Activated T-helper 1 cell treated with anti-CD3 and anti-CD28 coated beads, Interleukin-12 subunit alpha, Interleukin-12 subunit beta, Interleukin-2, Interleukin-4 antibody, amounts not matched to agents 30 ng/mL and 10 ng/mL and 1 ng/mL, durations not matched to agents 14 hours and 24 hours and 36 hours (primary cell): Measurements from ENCODE around the gene MCM5. TPM values are rescaled to one million over a fixed set of nuclear protein-coding genes. Genes with fewer than 3 reads are reported as not detected.

Source experiments
- DNase-seq: peaks from one replicate; pipeline ENCODE4 v3.0.0; 2021; ENCODE audit warnings: low spot score
- H3K27ac Mint-ChIP-seq: one replicate; pipeline ENCODE4 v1.8.0; 2021; ENCODE audit warnings: mild to moderate bottlenecking, mixed read lengths
- H3K27me3 Mint-ChIP-seq: one replicate; pipeline ENCODE4 v1.8.0; 2022; ENCODE audit warnings: mild to moderate bottlenecking, moderate library complexity, mixed read lengths; ENCODE audit not compliant: insufficient read depth
- H3K36me3 Mint-ChIP-seq: one replicate; pipeline ENCODE4 v1.8.0; 2021; ENCODE audit warnings: low read depth, mixed read lengths
- H3K4me1 Mint-ChIP-seq: one replicate; pipeline ENCODE4 v1.8.0; 2021; ENCODE audit warnings: low read depth, mixed read lengths
- H3K4me3 Mint-ChIP-seq: one replicate; pipeline ENCODE4 v1.8.0; 2021; ENCODE audit warnings: mild to moderate bottlenecking, moderate library complexity, mixed read lengths
- H3K9me3 Mint-ChIP-seq: one replicate; pipeline ENCODE4 v1.8.0; 2021; ENCODE audit warnings: mixed read lengths
- intact Hi-C: fragments of 100-400 bp; cut with micrococcal nuclease; formaldehyde crosslinking; loops from one replicate; pipeline ENCODE4 v1.15.1; 2024
- total RNA-seq: library from RNA; stranded (reverse); gene quantifications from 2 replicates; pipeline ENCODE4 v1.2.3, GENCODE V29; 2022

Gene MCM5
- total RNA-seq, 1 donor from 2014 or later, result 307 TPM

DNA sequence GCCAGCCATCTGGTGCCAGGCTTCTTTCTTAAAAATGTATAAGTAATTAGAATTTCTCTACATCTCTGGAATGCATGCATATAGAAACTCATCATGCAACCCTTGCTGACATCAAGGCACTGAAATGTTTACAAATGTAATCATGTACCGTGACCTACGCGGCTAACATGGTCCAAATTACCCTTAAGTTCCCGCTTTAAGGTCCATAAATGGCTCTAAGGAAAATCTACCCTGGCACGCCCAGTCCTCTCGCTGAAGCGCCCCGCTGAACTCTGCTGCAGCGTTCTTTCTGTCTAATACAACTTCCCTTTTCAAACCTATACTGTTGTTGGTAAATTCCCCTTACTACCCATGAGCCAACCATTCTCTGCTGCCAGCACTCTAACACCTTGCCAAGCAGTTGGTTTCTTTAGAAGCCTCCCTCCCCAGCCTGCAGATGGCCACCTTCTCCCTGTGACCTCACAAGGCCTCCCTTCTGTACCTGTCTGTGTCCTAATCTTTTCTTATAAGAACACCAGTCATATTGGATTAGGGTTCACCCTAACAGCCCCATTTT is 32.5 kb upstream of the MCM5 start:
- no peaks in the 10 kb centered on the region for H3K36me3 Mint-ChIP-seq
- DNase-seq, result no peak
- peaks cover 10% of the 10 kb centered on the region for H3K4me1 Mint-ChIP-seq
- H3K27ac Mint-ChIP-seq, result no peak overlapping the region
- peaks cover 16% of the 10 kb centered on the region for H3K27me3 Mint-ChIP-seq
- no peak overlapping the region for H3K4me3 Mint-ChIP-seq
- intact Hi-C loops, result no loop called here
- H3K9me3 Mint-ChIP-seq, result no peaks in the 10 kb centered on the region

GRCh38 chr22:35368386-35368785 is 31.6 kb upstream of the MCM5 start:
- DNase-seq, result no peak
- H3K4me3 Mint-ChIP-seq, result no peak overlapping the region
- no peaks in the 10 kb centered on the region for H3K36me3 Mint-ChIP-seq
- H3K27ac Mint-ChIP-seq, result no peak overlapping the region
- peaks cover 10% of the 10 kb centered on the region for H3K4me1 Mint-ChIP-seq
- intact Hi-C loops, result no loop called here
- H3K9me3 Mint-ChIP-seq, result no peaks in the 10 kb centered on the region
- H3K27me3 Mint-ChIP-seq, result peaks cover 16% of the 10 kb centered on the region

GRCh38 chr22:35369996-35370395 is 29.9 kb upstream of the MCM5 start:
- Mint-ChIP-seq H3K27me3 (peaks cover 16% of the 10 kb centered on the region), H3K4me1 (peaks cover 10% of the 10 kb centered on the region), H3K36me3 (no peaks in the 10 kb centered on the region), H3K9me3 (no peaks in the 10 kb centered on the region), H3K27ac (no peak overlapping the region), H3K4me3 (no peak overlapping the region)
- no peak for DNase-seq
- intact Hi-C loops, result no loop called here

DNA sequence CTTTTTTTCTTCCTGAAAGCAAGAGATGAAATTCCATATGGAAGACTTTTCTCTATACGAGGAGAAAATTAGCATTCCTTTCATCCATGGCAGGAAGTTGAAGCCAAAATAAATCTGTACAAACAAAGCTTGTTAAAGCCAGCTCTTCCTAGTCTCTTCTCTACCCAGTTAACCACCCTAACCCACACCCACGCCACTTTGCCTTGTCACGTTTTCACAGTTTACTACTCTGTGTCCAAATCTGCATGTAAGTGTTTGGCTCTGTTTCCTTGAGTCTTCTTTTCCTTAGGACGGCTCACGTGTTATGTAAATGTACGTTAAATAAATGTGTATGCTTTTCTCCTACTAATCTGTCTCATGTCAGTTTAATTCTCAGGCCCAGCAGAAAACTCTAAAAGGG is 26.2 kb upstream of the MCM5 start:
- Mint-ChIP-seq H3K27me3 (peaks cover 13% of the 10 kb centered on the region), H3K4me1 (peaks cover 19% of the 10 kb centered on the region), H3K27ac (no peak overlapping the region), H3K9me3 (no peaks in the 10 kb centered on the region), H3K4me3 (no peak overlapping the region), H3K36me3 (peaks cover 1% of the 10 kb centered on the region)
- DNase-seq, result no peak
- intact Hi-C loops, result no loop called here

GRCh38 chr22:35375031-35375430 is 24.9 kb upstream of the MCM5 start:
- Mint-ChIP-seq H3K4me3 (no peak overlapping the region), H3K27ac (no peak overlapping the region), H3K27me3 (peaks cover 9% of the 10 kb centered on the region), H3K9me3 (no peaks in the 10 kb centered on the region), H3K4me1 (peaks cover 19% of the 10 kb centered on the region), H3K36me3 (peaks cover 1% of the 10 kb centered on the region)
- intact Hi-C loops, result no loop called here
- no peak for DNase-seq

GRCh38 chr22:35375526-35375925 is 24.4 kb upstream of the MCM5 start:
- peaks cover 1% of the 10 kb centered on the region for H3K36me3 Mint-ChIP-seq
- peaks cover 7% of the 10 kb centered on the region for H3K27me3 Mint-ChIP-seq
- no peak overlapping the region for H3K27ac Mint-ChIP-seq
- intact Hi-C loops, result no loop called here
- H3K4me1 Mint-ChIP-seq, result peaks cover 19% of the 10 kb centered on the region
- no peak for DNase-seq
- H3K9me3 Mint-ChIP-seq, result no peaks in the 10 kb centered on the region
- no peak overlapping the region for H3K4me3 Mint-ChIP-seq

- no peak overlapping the region for H3K4me3 Mint-ChIP-seq
- H3K9me3 Mint-ChIP-seq, result no peaks in the 10 kb centered on the region
- H3K36me3 Mint-ChIP-seq, result peaks cover 1% of the 10 kb centered on the region
- no peak for DNase-seq
- peaks cover 11% of the 10 kb centered on the region for H3K27me3 Mint-ChIP-seq
- peak overlapping the region; percentile 49 for H3K27ac Mint-ChIP-seq
- peaks cover 23% of the 10 kb centered on the region for H3K4me1 Mint-ChIP-seq
- intact Hi-C loops, result no loop called here
Observed at GRCh38 chr22:35376728-35377472, 23.0 kb upstream of the MCM5 start.

- H3K36me3 Mint-ChIP-seq, result peaks cover 1% of the 10 kb centered on the region
Observed at GRCh38 chr22:35377735-35378134, 22.2 kb upstream of the MCM5 start.

GRCh38 chr22:35378621-35379020 is 21.3 kb upstream of the MCM5 start:
- H3K27ac Mint-ChIP-seq, result no peak overlapping the region
- no peak overlapping the region for H3K4me3 Mint-ChIP-seq
- peaks cover 21% of the 10 kb centered on the region for H3K27me3 Mint-ChIP-seq
- H3K36me3 Mint-ChIP-seq, result peaks cover 1% of the 10 kb centered on the region
- no peak for DNase-seq
- H3K9me3 Mint-ChIP-seq, result no peaks in the 10 kb centered on the region
- peaks cover 21% of the 10 kb centered on the region for H3K4me1 Mint-ChIP-seq
- intact Hi-C loops, result no loop called here

More at GRCh38 chr22:35377735-35378134, 22.2 kb upstream of the MCM5 start:
- peaks cover 17% of the 10 kb centered on the region for H3K27me3 Mint-ChIP-seq
- no peak for DNase-seq
- no peaks in the 10 kb centered on the region for H3K9me3 Mint-ChIP-seq
- no peak overlapping the region for H3K4me3 Mint-ChIP-seq
- intact Hi-C loops, result no loop called here
- peaks cover 21% of the 10 kb centered on the region for H3K4me1 Mint-ChIP-seq
- H3K27ac Mint-ChIP-seq, result peak overlapping the region; percentile 49

DNA sequence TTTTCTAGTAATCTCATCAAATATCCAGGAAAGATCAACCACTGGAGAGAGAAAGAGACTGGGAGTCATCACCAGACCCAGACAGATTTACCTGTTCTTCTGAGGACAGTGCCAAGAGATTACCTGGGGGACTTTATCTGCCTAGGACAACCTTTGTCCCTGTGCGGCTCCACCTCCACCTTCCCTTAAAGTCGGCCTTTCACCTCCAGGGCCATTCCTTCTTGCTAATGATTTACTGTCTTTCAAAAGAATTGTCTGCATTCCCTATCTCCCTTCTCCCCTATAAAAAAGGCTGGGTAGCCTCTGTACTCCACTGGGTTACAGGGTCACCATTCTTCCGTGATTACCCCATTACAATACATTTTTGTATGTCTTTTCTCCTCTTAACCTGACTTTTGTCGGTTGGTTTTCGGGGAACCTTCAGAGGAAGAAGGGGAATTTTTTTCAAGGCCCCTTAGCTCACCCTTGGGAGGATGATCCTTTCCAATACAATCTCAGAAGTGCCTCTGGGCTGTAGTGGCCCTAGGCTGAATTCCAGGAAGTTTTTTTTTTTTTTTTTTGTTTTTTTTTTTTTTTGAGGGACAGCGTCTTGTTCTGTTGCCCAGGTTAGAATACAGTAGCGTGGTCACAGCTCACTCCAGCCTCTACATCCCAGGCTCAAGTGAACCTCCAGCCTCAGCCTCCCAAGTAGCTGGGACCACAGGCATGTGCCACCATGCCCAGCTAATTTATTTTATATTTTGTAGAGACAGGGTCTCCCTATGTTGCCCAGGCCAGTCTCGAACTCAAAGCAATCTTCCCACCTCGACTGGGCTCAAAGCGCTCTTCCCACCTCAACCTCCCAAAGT is 20.6 kb upstream of the MCM5 start:
- no peak for DNase-seq
- no peak overlapping the region for H3K4me3 Mint-ChIP-seq
- H3K27ac Mint-ChIP-seq, result no peak overlapping the region
- H3K4me1 Mint-ChIP-seq, result peaks cover 21% of the 10 kb centered on the region
- H3K27me3 Mint-ChIP-seq, result peaks cover 22% of the 10 kb centered on the region
- peaks cover 1% of the 10 kb centered on the region for H3K36me3 Mint-ChIP-seq
- H3K9me3 Mint-ChIP-seq, result no peaks in the 10 kb centered on the region
- intact Hi-C loops, result no loop called here

DNA sequence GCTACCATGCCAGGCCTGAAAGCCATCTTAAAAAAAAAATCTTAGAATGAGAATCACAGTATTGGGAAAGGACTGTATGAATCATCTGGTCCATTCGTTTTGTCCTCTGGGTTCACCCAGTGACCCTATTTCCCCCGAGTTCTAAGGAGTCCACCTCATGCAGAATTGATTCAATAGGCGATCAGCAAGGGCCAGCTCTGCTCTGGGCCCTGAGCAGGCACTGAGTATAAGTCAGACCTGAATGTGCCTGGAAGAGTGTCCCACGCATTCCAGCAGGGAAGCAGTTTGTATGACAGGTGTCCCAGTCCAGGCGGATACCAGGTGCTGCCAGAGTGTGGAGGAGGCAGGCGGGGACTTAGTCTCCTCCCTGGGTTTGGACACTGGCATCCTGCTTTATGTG is 19.9 kb upstream of the MCM5 start:
- H3K4me1 Mint-ChIP-seq, result peaks cover 21% of the 10 kb centered on the region
- no peak for DNase-seq

DNA sequence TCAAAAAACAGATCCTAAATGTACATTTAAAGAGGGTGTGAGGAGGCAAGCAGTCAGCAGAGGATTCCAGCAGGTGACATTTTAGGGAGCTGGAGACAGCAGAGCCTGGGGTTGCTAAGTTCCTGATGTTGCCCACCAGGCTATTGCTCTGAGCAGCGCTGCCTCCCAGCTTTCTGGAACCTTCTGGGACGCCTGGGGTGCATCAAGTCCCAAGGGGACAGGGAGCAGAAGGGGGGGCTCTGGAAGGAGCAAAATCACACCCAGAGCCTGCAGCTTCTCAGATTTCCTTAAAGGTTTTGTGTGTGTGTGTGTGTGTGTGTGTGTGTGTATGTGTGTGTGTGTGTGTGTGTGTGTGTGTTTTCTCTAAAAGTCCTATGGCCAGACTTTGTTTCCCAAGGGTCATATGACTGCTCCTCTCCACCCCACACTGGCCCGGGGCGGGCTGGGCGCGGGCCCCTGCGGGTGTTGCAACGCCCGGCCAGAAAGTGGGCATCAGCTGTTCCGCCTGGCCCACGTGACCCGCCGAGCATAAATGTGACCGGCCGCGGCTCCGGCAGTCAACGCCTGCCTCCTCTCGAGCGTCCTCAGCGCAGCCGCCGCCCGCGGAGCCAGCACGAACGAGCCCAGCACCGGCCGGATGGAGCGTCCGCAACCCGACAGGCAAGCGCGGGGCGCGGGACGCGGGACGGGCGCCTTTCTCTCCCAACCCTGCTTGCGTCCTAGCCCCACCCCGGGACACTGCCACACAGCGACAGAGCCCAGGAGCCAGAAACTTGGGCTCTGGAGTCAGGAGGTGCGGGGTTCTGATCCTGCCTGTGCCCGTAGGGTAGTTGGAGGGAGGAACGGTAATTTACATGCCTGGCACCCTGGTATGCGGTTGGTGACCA is 19.2 kb upstream of the MCM5 start, which contains the start of gene HMOX1:
TSS of gene HMOX1 (plus strand) at position 560 of the 887 bp plus-strand sequence. CDS start at position 638, 78 bp downstream.
- H3K27ac Mint-ChIP-seq, result no peak within 1 kb of the TSS

More for the DNA sequence above, 19.9 kb upstream of the MCM5 start:
- intact Hi-C loops, result loop anchor here (2.0 kb wide), 2 partner anchors 21 to 29 kb away; partner anchors contain the start of gene MCM5
- Mint-ChIP-seq H3K36me3 (peaks cover 1% of the 10 kb centered on the region), H3K27ac (no peak overlapping the region), H3K4me3 (peak overlapping the region; percentile 58), H3K27me3 (peaks cover 27% of the 10 kb centered on the region), H3K9me3 (no peaks in the 10 kb centered on the region)

More for the DNA sequence above, 19.2 kb upstream of the MCM5 start, which contains the start of gene HMOX1:
- H3K4me1 Mint-ChIP-seq, result peaks cover 21% of the 10 kb centered on the region
- H3K4me3 Mint-ChIP-seq, result peak within 1 kb of the TSS; percentile 58
- peaks cover 28% of the 10 kb centered on the region for H3K27me3 Mint-ChIP-seq
- H3K9me3 Mint-ChIP-seq, result no peaks in the 10 kb centered on the region
- intact Hi-C loops, result loop anchor here (2.0 kb wide), 2 partner anchors 20 to 30 kb away; partner anchors contain the start of gene MCM5
- H3K36me3 Mint-ChIP-seq, result peaks cover 1% of the 10 kb centered on the region
- DNase-seq, result peak; percentile 47
